Kidney (tissue), 14 donors: Measurements from ENCODE around the gene SLC16A9. TPM values are rescaled to one million over a fixed set of nuclear protein-coding genes. Genes with fewer than 3 reads are reported as not detected.

Experiments used
- DNase-seq, 5 donors: peaks; one replicate each; pipeline ENCODE4 v3.0.0-alpha.2; 2013 to 2020
- FAIRE-seq: peaks from 2 replicates; lab custom pipeline; 2012; peaks lifted over from hg19 to GRCh38; lab: Jason Lieb, UNC
- H3K27ac ChIP-seq, 2 donors: one replicate each; pipeline ENCODE4 v1.7.0; 2013; ENCODE audit warnings: low read depth in 2 of 2, low read length in 2 of 2, inconsistent platforms in 1 of 2
- H3K27me3 ChIP-seq: one replicate; pipeline ENCODE4 v1.7.1; 2013; ENCODE audit warnings: low read length, inconsistent platforms; ENCODE audit not compliant: control insufficient read depth, insufficient read depth
- H3K36me3 ChIP-seq, 3 donors: one replicate each; pipeline versions ENCODE4 v1.7.0 to v1.7.1; 2013; ENCODE audit warnings: low read length in 3 of 3, control low read depth in 1 of 3, inconsistent platforms in 1 of 3; ENCODE audit not compliant: insufficient read depth in 3 of 3, control insufficient read depth in 2 of 3
- H3K4me1 ChIP-seq, 3 donors: one replicate each; pipeline versions ENCODE4 v1.7.0 to v1.7.1; 2013; ENCODE audit warnings: low read length in 3 of 3, inconsistent platforms in 1 of 3, low read depth in 1 of 3; ENCODE audit not compliant: control insufficient read depth in 2 of 3, insufficient read depth in 2 of 3
- H3K4me3 ChIP-seq, 3 donors: one replicate each; pipeline versions ENCODE4 v1.7.0 to v1.8.1; 2013; ENCODE audit warnings: low read length in 3 of 3, control low read depth in 1 of 3, inconsistent platforms in 1 of 3
- H3K9ac ChIP-seq, 3 donors: one replicate each; pipeline versions ENCODE4 v1.7.0 to v1.7.1; 2013; ENCODE audit warnings: low read length in 3 of 3, control low read depth in 1 of 3, inconsistent platforms in 1 of 3
- H3K9me3 ChIP-seq, 3 donors: one replicate each; pipeline versions ENCODE4 v1.7.0 to v1.7.1; 2013; ENCODE audit warnings: low read length in 3 of 3, control low read depth in 1 of 3, inconsistent platforms in 1 of 3; ENCODE audit not compliant: control insufficient read depth in 2 of 3, insufficient read depth in 1 of 3
- intact Hi-C: fragments of 100-400 bp; cut with DNase I; formaldehyde crosslinking; loops from one replicate; pipeline ENCODE4 v1.11.1; 2022
- polyA plus RNA-seq: library from polyadenylated mRNA; stranded (reverse); fragments of 350-450 nt; fragmentation: Illumina TruSeq; extraction: RNeasy Lipid Tissue Mini Kit (QIAGEN cat#74804); gene quantifications from one replicate; pipeline ENCODE4 v1.2.3, GENCODE V29; 2014; ENCODE audit warnings: low read depth, low replicate concordance; ENCODE audit not compliant: insufficient read depth
- total RNA-seq: library from RNA; stranded (reverse); fragmentation: NEBNext Ultra II Directional; extraction: Animal tissue kit (Norgen Biotek cat#: 25700); gene quantifications from one replicate; pipeline ENCODE4 v1.2.1, GENCODE V29; 2021
- TF ChIP-seq, protein P1 (sequence below): IDR thresholded peaks from 3 replicates; pipeline ENCODE4 v1.5.1; 2012; ENCODE audit warnings: mild to moderate bottlenecking, moderate library complexity, borderline replicate concordance; ENCODE audit not compliant: insufficient read depth; ENCODE audit errors: extremely low read depth
- donor health status: control.
- donor health status: control.
- donor health status: control.
- donor health status: control.
- donor health status: control.
- donor health status: DM: yes; HTN: yes; CAD: no.
- donor health status: Normal renal cell carcinoma (clear cell type).

Gene SLC16A9
- total and polyA plus RNA-seq, 2 donors from 2014 or later, result 15.5 to 91.1 TPM

DNA sequence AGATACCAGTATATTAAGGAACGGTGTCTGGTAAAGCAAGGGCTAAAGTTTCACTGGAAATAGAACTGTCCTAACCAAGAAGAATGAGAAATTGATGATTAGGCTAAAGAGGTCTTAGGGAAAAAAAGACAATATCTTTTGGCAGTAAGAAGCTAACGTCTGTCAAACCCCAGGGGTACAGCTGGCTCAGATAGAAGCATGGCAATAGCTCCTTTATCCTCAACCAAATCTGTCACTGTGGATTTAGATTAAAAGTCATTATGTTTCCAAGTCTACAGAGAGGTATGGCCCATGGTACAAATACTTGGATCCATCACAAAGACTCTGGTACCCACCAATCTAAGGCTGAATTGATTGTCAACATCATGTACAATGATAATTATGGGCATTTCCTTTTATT lies 8.6 kb upstream of the SLC16A9 start:
- intact Hi-C loops, result no loop called here
- TF ChIP-seq, protein P1, sequence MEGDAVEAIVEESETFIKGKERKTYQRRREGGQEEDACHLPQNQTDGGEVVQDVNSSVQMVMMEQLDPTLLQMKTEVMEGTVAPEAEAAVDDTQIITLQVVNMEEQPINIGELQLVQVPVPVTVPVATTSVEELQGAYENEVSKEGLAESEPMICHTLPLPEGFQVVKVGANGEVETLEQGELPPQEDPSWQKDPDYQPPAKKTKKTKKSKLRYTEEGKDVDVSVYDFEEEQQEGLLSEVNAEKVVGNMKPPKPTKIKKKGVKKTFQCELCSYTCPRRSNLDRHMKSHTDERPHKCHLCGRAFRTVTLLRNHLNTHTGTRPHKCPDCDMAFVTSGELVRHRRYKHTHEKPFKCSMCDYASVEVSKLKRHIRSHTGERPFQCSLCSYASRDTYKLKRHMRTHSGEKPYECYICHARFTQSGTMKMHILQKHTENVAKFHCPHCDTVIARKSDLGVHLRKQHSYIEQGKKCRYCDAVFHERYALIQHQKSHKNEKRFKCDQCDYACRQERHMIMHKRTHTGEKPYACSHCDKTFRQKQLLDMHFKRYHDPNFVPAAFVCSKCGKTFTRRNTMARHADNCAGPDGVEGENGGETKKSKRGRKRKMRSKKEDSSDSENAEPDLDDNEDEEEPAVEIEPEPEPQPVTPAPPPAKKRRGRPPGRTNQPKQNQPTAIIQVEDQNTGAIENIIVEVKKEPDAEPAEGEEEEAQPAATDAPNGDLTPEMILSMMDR, result no peak
- no peak overlapping the region for H3K9ac ChIP-seq
- DNase-seq (no peak), FAIRE-seq (no peak)
- H3K4me1 ChIP-seq, result no peaks in the 10 kb centered on the region
- no peaks in the 10 kb centered on the region for H3K27me3 ChIP-seq
- H3K4me3 ChIP-seq, result no peak overlapping the region
- H3K36me3 ChIP-seq, result no peaks in the 10 kb centered on the region
- H3K9me3 ChIP-seq, result peaks cover 0 to 5% (median 0%) of the 10 kb centered on the region in 3 donors
- no peak overlapping the region for H3K27ac ChIP-seq

DNA sequence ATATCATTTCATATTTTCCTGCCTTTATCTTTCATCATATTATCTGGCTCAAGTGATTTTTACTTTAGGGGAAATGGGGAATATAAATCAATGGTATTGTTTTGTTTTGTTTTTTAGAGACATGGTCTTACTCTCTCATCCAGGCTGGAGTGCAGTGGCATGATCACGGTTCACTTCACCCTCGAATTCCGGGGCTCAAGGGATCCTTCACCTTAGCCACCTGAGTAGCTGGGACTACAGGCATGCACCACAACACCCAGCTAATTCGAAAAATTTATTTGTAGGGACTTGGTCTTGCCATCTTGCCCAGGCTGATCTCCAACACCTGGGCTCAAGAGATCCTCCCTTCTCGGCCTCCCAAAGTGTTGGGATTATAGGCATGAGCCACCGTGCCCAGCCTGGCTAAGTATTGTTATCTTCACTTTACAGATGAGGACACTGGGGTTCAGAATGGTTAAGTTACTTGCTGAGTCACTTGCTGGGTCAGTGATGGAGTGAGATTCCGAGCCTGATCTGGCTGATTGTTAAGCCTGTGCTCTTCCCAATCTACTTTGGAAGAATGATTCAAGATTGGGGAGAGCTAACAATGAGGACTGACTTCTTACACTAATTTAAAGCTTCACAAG lies 3.7 kb upstream of the SLC16A9 start:
- H3K4me3 ChIP-seq, result no peak overlapping the region
- no peaks in the 10 kb centered on the region for H3K9me3 ChIP-seq
- FAIRE-seq (no peak), DNase-seq (no peak)
- H3K27me3 ChIP-seq, result no peaks in the 10 kb centered on the region
- peak overlapping the region in 1 of 2 donors; percentile 60 for H3K27ac ChIP-seq
- no peaks in the 10 kb centered on the region for H3K36me3 ChIP-seq
- no peak overlapping the region for H3K9ac ChIP-seq
- H3K4me1 ChIP-seq, result peaks cover 0 to 16% (median 4%) of the 10 kb centered on the region in 3 donors
- TF ChIP-seq, protein P1, result no peak
- intact Hi-C loops, result no loop called here

DNA sequence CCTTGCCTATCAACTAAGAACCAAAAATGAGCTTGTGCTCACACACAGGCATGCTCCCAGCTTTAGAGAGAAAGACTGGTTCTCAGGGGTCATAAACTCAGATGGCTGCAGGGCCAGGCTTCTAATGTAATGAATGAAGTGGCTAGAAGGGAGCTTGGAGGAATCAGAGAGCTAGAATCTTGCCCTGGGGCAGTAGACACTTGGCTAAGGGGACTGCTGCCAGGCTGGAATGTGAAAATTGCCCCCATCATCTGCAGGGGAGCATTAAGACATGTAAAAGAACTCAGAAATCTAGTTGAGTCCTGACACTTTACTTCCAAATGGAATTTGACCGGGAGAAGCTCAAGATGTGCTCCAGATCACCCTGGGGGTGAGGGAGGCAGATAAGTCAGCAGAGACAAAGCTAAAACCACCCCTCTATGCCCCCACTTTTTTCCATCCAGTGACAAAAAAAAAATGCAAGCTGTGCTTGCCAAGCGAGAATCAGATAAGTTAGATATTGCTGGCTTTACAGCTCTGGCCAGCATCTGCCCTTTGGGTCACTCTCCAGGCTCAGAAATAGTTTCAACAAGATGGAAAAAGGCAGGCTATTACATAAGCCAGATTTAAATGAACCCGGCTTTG lies 2.3 kb upstream of the SLC16A9 start:
- Histone ChIP-seq H3K4me3 (peak overlapping the region in 1 of 3 donors; percentile 61), H3K27ac (peak overlapping the region; percentile 14 to 94), H3K36me3 (no peaks in the 10 kb centered on the region), H3K9ac (peak overlapping the region in 1 of 3 donors; percentile 64), H3K27me3 (no peaks in the 10 kb centered on the region), H3K9me3 (no peaks in the 10 kb centered on the region), H3K4me1 (peaks cover 0 to 16% (median 4%) of the 10 kb centered on the region in 3 donors)
- intact Hi-C loops, result no loop called here
- DNase-seq (no peak), FAIRE-seq (no peak)
- TF ChIP-seq, protein P1, result no peak
